Activated CD8-positive, alpha-beta memory T cell treated with anti-CD3 and anti-CD28 coated beads, Interleukin-2, amount 50 U/mL, for 24 hours (primary cell): Measurements from ENCODE around the gene PAPLN.

Source experiments
- DNase-seq: peaks from one replicate; pipeline ENCODE4 v3.0.0-alpha.2; 2020; ENCODE audit errors: extremely low read depth

The PAPLN gene

DNA sequence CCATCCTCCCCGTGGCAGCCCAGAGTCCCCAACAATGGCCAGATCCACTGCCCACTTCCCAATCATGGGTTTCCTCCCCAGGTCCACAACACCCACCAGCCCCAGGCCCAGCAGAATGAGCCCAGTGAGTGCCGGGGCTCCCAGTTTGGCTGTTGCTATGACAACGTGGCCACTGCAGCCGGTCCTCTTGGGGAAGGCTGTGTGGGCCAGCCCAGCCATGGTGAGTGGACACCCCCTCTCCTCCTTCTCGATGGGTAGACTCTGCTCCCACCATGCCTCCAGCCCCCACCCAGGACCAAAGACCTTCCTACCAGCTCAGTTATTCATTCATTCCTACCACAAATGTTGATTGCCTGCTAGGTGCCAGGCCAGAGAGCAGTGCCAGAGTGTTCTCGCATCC, 23.8 kb downstream of the PAPLN start:
- DNase-seq: no peak

DNA sequence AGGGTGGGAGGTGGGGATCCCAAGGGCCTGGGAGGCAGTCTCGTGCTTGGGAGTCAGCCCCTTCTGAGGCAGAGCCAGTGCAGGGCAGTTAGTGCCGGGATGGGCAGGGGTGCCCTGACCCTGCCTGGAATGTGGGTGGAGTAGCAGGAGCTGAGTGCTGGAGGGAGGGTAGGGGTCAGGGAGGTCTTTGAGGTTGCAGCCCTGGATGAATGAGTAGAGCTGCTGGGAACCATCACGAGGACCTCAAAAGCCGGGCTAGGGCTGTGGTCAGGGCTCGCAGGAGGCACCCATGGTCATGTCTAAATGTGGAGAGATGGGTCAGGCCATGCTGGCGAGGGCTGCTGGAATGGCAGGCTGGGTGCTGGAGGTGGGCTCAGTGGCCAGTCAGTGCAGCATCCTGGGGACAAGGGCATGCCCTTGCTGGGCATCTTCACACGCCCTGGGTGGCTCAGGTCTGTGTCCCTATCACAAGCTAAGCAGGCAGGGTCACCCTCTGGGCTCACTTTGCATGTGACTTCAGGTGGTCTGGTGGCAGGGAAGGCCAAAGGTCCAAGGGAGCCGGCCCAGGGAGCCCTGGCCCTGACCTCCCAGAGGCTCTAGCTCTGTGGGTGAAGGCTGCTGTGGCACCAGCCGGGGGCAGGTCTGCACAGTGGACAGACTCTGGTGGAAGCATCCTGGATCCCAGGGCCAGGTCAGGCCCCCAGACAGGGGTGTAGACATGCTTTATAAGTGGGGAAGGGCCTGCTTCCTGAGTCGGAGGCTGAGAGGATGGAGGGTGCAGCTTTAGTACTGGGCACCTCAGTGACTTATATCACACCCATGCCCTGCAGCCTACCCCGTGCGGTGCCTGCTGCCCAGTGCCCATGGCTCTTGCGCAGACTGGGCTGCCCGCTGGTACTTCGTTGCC, 24.5 kb downstream of the PAPLN start:
- no peak for DNase-seq

- no peak for DNase-seq
These were observed 25.3 kb downstream of the PAPLN start for GRCh38 chr14:73262427-73263183.

DNA sequence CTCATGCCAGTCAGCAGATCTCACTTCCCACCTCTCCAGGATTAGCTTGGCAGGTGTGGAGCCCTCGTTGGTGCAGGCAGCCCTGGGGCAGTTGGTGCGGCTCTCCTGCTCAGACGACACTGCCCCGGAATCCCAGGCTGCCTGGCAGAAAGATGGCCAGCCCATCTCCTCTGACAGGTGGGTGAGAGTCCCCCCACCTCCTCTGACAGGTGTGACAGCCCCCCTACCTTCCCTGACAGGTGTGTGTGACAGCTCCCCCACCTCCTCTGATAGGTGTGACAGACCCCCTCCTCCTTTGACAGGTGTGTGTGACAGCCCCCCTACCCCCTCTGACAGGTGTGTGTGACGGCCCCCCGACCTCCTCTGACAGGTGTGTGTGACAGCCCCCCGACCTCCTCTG, 26.3 kb downstream of the PAPLN start:
- DNase-seq: no peak

DNA sequence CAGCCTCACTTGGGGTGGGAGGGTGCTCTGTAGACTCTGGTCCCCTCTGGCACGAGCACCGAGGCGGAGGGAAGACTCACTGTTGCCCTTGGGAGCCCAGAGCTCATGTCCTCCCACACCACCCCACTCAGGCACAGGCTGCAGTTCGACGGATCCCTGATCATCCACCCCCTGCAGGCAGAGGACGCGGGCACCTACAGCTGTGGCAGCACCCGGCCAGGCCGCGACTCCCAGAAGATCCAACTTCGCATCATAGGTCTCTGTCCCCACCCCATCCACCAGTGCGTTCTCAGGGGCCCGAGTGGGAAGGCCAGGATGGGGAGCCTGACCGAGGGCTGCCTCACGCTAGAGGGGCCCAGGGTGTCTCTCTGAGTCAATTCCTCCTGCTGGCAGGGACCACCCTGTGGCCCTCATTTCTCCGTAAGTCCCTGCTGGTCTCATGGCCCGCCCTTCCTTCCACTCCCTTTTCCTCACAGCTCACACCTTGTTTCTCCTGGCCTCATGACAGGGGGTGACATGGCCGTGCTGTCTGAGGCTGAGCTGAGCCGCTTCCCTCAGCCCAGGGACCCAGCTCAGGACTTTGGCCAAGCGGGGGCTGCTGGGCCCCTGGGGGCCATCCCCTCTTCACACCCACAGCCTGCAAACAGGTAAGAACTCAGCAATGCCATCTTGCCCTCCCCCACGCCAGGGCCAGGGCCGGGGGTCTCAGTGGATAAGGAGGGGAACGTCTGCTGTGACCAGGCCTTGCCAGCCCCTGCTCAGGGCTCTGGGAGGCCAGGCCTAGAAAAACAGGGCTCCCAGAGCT, 27.0 kb downstream of the PAPLN start:
- DNase-seq: no peak

- DNase-seq: no peak
These were observed 27.8 kb downstream of the PAPLN start for GRCh38 chr14:73264885-73265720.

DNA sequence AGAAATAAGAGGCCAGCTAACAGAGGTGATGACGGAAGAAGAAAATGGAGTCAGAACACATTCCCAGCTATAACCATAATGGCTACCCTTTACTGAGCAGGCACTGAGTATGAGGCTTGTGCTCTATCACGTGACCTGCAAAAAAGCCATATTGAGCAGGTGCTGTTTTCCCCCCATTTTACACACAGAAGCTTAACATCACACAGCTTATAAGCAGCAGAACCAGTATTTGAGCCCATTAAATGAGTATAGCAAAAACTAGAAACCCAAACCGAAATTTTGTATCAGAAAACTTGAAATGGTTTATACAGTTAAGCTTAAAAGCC, 28.4 kb downstream of the PAPLN start:
- DNase-seq: no peak

DNA sequence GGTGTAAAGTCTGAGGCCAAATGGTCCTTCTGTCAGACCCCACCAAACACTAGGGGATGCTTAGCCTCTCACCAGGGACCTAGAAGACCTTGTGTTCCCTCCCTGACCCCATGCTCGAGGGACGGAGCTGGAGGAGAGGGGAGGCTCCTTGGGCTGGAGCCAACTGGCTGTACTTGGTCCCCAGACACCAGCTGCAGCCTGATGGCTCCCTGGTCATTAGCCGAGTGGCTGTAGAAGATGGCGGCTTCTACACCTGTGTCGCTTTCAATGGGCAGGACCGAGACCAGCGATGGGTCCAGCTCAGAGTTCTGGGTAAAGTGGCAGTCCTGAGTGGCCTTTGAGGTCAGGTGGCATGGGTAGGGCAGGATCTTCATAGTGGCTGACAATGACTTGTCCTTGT, 29.0 kb downstream of the PAPLN start:
- DNase-seq: no peak

GRCh38 chr14:73267474-73267873, 30.2 kb downstream of the PAPLN start:
- no peak for DNase-seq

DNA sequence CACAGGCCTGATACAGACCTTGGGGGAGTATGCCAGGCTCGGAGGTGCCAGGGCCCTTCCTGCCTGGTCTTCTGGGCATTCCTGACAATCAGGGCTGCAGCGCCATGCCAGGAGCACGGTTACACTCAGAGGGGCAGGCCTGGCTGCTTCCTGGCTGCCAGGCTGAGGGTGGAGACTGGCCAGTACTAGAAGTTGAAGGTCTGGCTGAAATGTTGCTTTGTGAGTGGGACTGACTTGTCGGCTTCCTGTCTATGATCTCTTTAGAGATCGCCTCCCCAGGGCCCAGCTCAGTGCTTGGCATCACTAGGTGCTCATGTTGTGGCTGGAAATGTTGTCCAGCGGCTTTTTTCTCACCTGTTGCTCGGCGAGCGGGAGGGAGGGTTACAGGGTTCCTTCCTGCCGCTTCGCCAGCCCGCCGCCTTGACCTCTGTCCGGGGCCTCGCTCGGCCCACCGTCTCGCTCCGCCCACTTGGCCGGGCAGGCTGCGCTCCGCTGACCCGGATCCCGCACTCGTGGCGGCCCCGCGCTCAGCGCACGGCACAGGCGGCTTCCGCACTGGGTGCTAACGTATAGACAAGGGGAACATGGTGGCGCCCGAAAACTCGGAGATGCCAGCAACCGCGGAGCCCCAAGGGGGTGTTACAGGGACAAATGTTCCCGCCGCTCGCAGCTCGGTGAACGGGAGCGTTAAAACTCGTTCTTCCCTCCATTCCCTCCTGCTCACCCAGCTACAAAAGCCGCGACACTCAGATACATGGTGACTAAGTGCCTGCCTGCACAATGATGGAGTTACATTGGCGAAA, 32.6 kb downstream of the PAPLN start:
- DNase-seq: no peak

- no peak for DNase-seq
These were observed 35.1 kb downstream of the PAPLN start for GRCh38 chr14:73272393-73272792.

DNA sequence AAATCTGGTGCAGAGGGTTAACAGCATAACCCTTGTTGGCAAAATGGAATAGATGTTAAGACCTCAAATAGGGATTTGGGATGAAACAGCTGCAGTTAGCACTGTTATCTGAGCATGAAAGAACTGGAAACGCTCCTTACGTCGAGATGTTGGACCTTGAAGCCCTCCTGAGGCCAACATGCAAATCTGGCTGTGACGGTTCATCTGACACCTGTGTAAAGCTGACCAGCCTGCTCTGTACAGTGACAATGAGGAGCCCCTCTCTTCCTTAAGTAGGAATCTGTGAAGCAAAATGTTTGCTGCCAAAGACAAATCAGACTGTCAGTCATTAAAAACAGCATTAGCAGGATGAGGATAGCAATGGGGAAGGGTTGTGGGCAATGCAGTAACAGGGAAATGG, 36.5 kb downstream of the PAPLN start:
- no peak for DNase-seq

DNA sequence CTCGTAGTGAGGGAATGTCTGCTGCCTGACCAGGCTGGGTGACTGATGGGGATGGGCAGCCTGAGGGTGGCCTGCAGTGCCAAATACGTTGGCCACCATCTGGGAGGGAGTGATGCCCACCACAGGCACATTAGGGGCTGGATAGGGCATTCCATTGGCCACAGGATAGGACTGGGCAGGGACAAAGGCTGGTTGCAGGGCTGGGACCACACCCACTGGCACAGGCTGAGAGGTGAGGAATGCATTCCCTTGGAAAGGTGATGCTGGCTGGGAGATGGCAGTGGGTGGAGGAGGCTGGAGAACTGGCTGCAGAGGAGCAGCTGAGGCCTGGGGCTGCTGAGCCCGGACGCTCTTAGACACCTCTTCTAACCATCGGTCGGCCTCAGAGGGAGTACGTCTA, 39.5 kb downstream of the PAPLN start:
- no peak for DNase-seq

- no peak for DNase-seq
These were observed 40.1 kb downstream of the PAPLN start for GRCh38 chr14:73277376-73277775.

DNA sequence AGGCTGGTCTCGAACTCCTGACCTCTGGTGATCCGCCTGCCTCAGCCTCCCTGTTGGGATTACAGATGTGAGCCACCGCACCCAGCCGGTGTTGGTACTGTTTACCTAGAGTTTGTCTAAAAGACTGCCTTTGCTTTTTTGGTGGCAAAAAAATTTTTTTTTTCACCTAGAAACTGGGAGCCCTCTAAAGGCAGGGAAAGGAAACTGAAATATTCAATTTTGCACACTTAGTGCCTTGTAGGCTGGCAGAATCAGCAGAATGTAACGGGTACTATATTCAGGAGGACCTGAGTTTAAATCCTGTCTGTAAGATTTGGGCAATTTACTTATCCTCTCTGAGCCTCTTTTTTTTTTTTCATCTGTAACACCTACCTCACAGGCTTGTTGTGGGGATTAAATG, 43.6 kb downstream of the PAPLN start:
- DNase-seq: no peak

DNA sequence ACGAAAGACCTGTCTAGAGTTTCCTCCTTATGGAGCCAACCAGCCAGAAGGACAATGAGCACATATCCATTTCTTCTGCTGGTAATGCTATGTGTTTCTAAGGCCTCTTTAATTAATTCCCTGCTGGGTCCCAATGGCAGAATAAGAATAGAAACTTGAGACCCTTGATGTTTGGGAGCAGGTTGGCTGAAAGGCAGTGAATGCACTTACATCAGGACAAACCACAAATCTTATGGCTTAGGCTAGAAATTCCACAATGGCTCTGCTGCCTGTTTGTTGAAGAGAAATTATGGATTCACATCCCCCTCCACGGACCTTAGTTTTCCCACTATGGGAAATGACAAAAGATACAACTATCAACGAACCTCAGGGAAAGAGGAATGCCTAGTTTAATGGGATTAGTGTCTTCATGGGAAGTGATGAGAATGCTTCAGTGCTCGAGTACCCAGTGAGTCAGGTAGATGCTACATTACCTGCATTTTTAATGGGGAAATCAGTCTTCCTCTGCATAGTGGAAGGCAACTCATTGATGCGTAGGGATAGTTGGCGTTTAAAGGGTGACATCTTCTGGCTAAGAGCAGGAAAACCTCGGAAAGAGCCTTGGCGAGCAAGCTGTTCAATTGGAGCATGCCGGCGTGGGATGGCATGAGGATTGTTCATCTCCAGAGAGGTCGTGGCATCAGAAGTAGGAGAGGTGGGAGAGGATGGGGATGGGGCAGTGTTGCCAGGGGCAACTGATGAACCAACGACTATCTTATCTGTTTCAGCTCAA, 46.5 kb downstream of the PAPLN start:
- no peak for DNase-seq

DNA sequence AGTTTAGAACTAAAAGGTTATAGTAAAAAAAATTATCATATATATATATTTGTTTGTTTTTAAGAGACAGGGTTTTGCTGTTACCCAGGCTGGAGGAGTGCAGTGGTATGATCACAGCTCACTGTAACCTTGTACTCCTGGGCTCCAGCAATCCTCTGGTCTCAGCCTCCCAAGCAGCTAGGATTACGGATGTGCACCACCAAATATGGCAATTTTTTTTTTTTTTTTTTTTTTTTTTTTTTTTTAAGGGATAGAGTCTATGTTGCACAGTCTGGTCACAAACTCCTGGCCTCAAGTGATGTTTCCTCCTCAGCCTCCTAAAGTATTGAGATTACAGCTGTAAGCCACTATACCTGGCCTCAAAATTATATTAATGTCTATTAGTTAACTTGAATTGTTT, 48.7 kb downstream of the PAPLN start:
- DNase-seq: no peak

- no peak for DNase-seq
These were observed 49.3 kb downstream of the PAPLN start for GRCh38 chr14:73286598-73286997.

GRCh38 chr14:73287071-73287470, 49.8 kb downstream of the PAPLN start:
- no peak for DNase-seq

DNA sequence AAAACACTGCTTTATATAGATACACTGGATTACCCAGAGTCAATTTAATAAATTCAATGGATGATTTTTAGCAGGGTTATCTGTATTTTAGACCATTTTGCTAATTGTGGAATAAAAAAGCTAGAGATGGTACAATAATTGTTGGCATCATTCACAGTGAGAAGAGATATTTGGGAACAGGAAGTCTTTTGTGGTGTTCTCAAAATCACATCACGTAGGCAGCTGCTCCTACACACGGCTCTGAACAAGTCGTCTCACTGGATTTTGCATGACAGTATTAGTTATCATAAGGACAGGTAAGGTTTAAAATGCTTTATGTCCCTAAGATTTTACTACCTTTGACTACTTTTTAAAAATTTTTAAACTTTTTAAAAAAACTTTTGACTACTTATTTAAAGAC, 52.0 kb downstream of the PAPLN start:
- DNase-seq: no peak
